IMR-90 (cell line): ENCODE measurements around the gene TBPL2.

Experiments
- CEBPB ChIP-seq: IDR thresholded peaks from 2 replicates; pipeline ENCODE4 v1.6.1; 2012; ENCODE audit warnings: low read depth, low read length, improper control_type of control experiment
- FOS ChIP-seq: fragments of 150-350 bp; IDR thresholded peaks from 2 replicates; pipeline ENCODE4 v1.6.1; 2016; ENCODE audit warnings: low read depth, low read length
- MXI1 ChIP-seq: IDR thresholded peaks from 2 replicates; pipeline ENCODE4 v1.6.1; 2012; ENCODE audit warnings: low read depth, mild to moderate bottlenecking, low read length, moderate library complexity, borderline replicate concordance
- POLR2A ChIP-seq: IDR thresholded peaks from 2 replicates; pipeline ENCODE4 v1.6.1; 2012; ENCODE audit warnings: mild to moderate bottlenecking, low read depth, low read length
- RAD21 ChIP-seq: IDR thresholded peaks from 2 replicates; pipeline ENCODE4 v1.6.1; 2012; ENCODE audit warnings: low read length, improper control_type of control experiment
- RCOR1 ChIP-seq: IDR thresholded peaks from 2 replicates; pipeline ENCODE4 v1.6.1; 2012; ENCODE audit warnings: mild to moderate bottlenecking, low read length, improper control_type of control experiment; ENCODE audit not compliant: insufficient replicate concordance
- TF ChIP-seq, protein P1 (sequence below): conservative IDR thresholded peaks from 2 replicates; pipeline ENCODE4 v1.5.1; 2012; ENCODE audit warnings: mild to moderate bottlenecking, low read depth, low read length, improper control_type of control experiment
- TF ChIP-seq, protein P2 (sequence below): fragments of 150-350 bp; IDR thresholded peaks from 2 replicates; pipeline ENCODE4 v1.6.1; 2016; ENCODE audit warnings: low read depth, mild to moderate bottlenecking, low read length, moderate library complexity, borderline replicate concordance

DNA sequence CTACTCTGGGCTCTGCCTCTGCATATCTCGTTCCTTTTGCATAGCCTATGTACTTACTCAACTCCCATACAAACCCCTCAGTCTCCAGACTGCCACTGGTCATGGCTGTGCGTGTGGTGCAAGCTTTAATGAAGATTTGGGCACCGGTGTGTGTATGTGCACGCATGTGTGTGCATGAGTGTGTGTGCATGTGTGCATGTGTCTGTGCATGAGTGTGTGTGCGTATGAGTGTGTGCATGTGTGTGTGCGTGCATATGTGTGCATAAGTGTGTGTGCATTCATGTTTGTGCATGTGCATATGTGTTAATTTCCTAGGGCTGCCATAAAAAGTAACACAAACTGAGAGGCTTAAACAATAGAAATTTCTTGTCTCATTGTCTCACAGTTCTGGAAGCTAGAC is 17.1 kb upstream of the TBPL2 start:
- TF ChIP-seq, protein P1, sequence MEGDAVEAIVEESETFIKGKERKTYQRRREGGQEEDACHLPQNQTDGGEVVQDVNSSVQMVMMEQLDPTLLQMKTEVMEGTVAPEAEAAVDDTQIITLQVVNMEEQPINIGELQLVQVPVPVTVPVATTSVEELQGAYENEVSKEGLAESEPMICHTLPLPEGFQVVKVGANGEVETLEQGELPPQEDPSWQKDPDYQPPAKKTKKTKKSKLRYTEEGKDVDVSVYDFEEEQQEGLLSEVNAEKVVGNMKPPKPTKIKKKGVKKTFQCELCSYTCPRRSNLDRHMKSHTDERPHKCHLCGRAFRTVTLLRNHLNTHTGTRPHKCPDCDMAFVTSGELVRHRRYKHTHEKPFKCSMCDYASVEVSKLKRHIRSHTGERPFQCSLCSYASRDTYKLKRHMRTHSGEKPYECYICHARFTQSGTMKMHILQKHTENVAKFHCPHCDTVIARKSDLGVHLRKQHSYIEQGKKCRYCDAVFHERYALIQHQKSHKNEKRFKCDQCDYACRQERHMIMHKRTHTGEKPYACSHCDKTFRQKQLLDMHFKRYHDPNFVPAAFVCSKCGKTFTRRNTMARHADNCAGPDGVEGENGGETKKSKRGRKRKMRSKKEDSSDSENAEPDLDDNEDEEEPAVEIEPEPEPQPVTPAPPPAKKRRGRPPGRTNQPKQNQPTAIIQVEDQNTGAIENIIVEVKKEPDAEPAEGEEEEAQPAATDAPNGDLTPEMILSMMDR, result no peak
- TF ChIP-seq RAD21, result no peak
- TF ChIP-seq POLR2A, result no peak
- no peak for TF ChIP-seq FOS
- TF ChIP-seq, protein P2, sequence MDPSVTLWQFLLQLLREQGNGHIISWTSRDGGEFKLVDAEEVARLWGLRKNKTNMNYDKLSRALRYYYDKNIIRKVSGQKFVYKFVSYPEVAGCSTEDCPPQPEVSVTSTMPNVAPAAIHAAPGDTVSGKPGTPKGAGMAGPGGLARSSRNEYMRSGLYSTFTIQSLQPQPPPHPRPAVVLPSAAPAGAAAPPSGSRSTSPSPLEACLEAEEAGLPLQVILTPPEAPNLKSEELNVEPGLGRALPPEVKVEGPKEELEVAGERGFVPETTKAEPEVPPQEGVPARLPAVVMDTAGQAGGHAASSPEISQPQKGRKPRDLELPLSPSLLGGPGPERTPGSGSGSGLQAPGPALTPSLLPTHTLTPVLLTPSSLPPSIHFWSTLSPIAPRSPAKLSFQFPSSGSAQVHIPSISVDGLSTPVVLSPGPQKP, result no peak
- TF ChIP-seq CEBPB, result no peak
- no peak for TF ChIP-seq MXI1
- TF ChIP-seq RCOR1, result no peak
